Stomach (tissue), 9 donors: ENCODE results near the gene CYP27A1. TPM values are rescaled to one million over a fixed set of nuclear protein-coding genes. Genes with fewer than 3 reads are reported as not detected.
"Not testable (repeated sequence)": the region's sequence is repeated elsewhere in the genome, so short reads cannot be mapped to it uniquely, and the experiment has no call there.

ENCODE experiments used
- DNase-seq, 2 donors: peaks; one replicate each; pipeline versions ENCODE4 v3.0.0 to v3.0.0-alpha.2; 2013 to 2019
- H3K27ac ChIP-seq, 5 donors: fragments of 200-600 bp in 4 of 5; sonication (generic) in 4 of 5; one replicate each; pipeline ENCODE4 v1.5.1; 2013 to 2019; ENCODE audit warnings: mild to moderate bottlenecking in 1 of 5, moderate library complexity in 1 of 5
- H3K27me3 ChIP-seq, 3 donors: fragments of 200-600 bp; sonication (generic); one replicate each; pipeline ENCODE4 v1.5.1; 2017 to 2019; ENCODE audit warnings: mixed run types in 1 of 3
- H3K36me3 ChIP-seq, 4 donors: fragments of 200-600 bp; sonication (generic); 1 replicate in 3 of 4; 2 replicates in 1 of 4; pipeline ENCODE4 v1.5.1; 2016 to 2019
- H3K4me1 ChIP-seq, 4 donors: fragments of 200-600 bp; sonication (generic); one replicate each; pipeline ENCODE4 v1.5.1; 2016 to 2019
- H3K4me3 ChIP-seq, 4 donors: fragments of 200-600 bp; sonication (generic) in 3 of 4; one replicate each; pipeline ENCODE4 v1.5.1; 2016 to 2019; ENCODE audit warnings: mild to moderate bottlenecking in 1 of 4
- H3K9me3 ChIP-seq, 4 donors: fragments of 200-600 bp; sonication (generic); one replicate each; pipeline ENCODE4 v1.5.1; 2016 to 2019
- EP300 ChIP-seq: sonication (generic); formaldehyde crosslinking; IDR thresholded peaks from one replicate; pipeline ENCODE4 v1.6.1; 2017; ENCODE audit warnings: antibody characterized with exemption
- POLR2A ChIP-seq, 4 donors: fragments of 450-650 bp; IDR thresholded peaks; one replicate each; pipeline ENCODE4 v1.6.1; 2016; ENCODE audit warnings: antibody characterized with exemption in 4 of 4, control low read depth in 2 of 4, mild to moderate bottlenecking in 1 of 4, moderate library complexity in 1 of 4
- POLR2AphosphoS5 ChIP-seq, 3 donors: sonication (generic); formaldehyde crosslinking; IDR thresholded peaks; one replicate each; pipeline ENCODE4 v1.6.1; 2016; ENCODE audit warnings: antibody characterized with exemption in 3 of 3
- WGBS, 5 donors: extraction: QIAGEN DNeasy Blood & Tissue Kit in 3 of 5; methylation state at CpG; one replicate each; pipeline versions ENCODE4 v1.1.5 to v1.1.7; 2013 to 2018; 5-methylcytosine and 5-hydroxymethylcytosine counted together
- intact Hi-C: fragments of 100-400 bp; cut with DNase I; formaldehyde crosslinking; loops from one replicate; pipeline ENCODE4 v1.15.1; 2023; ENCODE audit warnings: low total_unique reads
- polyA plus RNA-seq, 3 donors: library from polyadenylated mRNA; stranded (reverse); fragments of 200-250 nt; gene quantifications; one replicate each; pipeline ENCODE4 v1.2.3, GENCODE V29; 2013
- total RNA-seq, 5 donors: library from RNA; depleted of rRNA; stranded (reverse); fragments of >200 nt; gene quantifications; one replicate each; pipeline versions ENCODE4 v1.1.0 to v1.2.3, GENCODE V29; 2014 to 2016
- TF ChIP-seq, protein P1 (sequence below), 7 experiments: fragments of 450-650 bp in 4 of 7; fragments of 200-600 bp in 3 of 7; sonication (generic) in 3 of 7; IDR thresholded peaks; one replicate each; pipeline ENCODE4 v1.5.1; 2016 to 2019; ENCODE audit warnings: antibody characterized with exemption in 7 of 7, control low read depth in 2 of 7, mild to moderate bottlenecking in 1 of 7
- donor health status: healthy with polysubstance abuse.
- donor health status: Bipolar disorder and iron deficiency.
- donor health status: healthy.

The CYP27A1 gene
- total and polyA plus RNA-seq, 8 donors, result 4.4 to 546 (median 13.6) TPM

DNA sequence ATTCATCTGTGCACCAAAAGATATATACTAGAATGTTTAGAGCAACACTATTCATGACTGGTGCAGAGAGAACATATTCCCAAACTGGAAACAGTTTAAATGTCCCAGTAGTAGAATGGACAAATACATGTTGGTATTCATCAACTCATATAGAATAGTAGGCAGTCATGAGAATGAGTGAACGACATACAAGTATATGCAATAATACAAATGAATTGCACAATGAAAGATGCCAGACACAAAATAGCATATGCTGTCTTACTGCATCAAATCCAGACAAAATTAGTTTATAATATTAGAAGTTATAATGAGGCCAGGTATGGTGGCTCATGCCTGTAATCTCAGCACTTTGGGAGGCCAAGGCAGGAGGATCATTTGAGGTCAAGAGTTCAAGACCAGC lies 57.9 kb downstream of the CYP27A1 start:
- no peaks in the 10 kb centered on the region for H3K4me1 ChIP-seq
- DNase-seq, result no peak
- 84 to 95% (median 87%) methylated on average over 1 of the region's 1 CpG for WGBS, 5 donors
- intact Hi-C loops, result loop anchor here (10.0 kb wide), 1 partner anchor 115 kb away; no protein-coding TSS in a partner anchor
- no peaks in the 10 kb centered on the region for H3K36me3 ChIP-seq
- peaks cover 0 to 13% (median 9%) of the 10 kb centered on the region in 4 donors for H3K9me3 ChIP-seq
- peaks cover 0 to 26% (median 0%) of the 10 kb centered on the region in 3 donors for H3K27me3 ChIP-seq
- no peak overlapping the region for H3K4me3 ChIP-seq
- TF ChIP-seq EP300, result no peak
- TF ChIP-seq, protein P1, sequence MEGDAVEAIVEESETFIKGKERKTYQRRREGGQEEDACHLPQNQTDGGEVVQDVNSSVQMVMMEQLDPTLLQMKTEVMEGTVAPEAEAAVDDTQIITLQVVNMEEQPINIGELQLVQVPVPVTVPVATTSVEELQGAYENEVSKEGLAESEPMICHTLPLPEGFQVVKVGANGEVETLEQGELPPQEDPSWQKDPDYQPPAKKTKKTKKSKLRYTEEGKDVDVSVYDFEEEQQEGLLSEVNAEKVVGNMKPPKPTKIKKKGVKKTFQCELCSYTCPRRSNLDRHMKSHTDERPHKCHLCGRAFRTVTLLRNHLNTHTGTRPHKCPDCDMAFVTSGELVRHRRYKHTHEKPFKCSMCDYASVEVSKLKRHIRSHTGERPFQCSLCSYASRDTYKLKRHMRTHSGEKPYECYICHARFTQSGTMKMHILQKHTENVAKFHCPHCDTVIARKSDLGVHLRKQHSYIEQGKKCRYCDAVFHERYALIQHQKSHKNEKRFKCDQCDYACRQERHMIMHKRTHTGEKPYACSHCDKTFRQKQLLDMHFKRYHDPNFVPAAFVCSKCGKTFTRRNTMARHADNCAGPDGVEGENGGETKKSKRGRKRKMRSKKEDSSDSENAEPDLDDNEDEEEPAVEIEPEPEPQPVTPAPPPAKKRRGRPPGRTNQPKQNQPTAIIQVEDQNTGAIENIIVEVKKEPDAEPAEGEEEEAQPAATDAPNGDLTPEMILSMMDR (IDR thresholded peaks at IDR 0.05), result no peak
- no peak for TF ChIP-seq POLR2A (IDR thresholded peaks at IDR 0.05)
- no peak overlapping the region for H3K27ac ChIP-seq

DNA sequence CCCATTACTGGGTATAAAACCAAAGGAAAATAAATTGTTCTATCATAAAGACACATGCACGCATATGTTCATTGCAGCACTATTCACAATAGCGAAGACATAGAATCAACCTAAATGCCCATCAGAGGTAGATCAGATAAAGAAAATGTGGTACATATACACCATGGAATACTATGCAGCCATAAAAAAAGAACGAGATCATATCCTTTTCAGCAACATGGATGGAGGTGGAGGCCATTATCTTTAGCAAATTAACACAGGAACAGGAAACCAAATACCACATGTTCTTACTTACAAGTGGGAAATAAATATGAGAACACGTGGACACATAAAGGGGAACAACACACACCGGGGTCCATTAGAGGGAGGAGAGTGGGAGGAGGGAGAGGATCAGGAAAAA lies 62.4 kb downstream of the CYP27A1 start:
- H3K36me3 ChIP-seq, H3K27ac ChIP-seq, H3K4me1 ChIP-seq, H3K9me3 ChIP-seq, DNase-seq, intact Hi-C loops, H3K4me3 ChIP-seq: not testable (repeated sequence)
- H3K27me3 ChIP-seq, result peaks cover 0 to 21% (median 7%) of the 10 kb centered on the region in 3 donors
- 73 to 89% (median 81%) methylated on average over 5 of the region's 5 CpGs for WGBS, 5 donors

DNA sequence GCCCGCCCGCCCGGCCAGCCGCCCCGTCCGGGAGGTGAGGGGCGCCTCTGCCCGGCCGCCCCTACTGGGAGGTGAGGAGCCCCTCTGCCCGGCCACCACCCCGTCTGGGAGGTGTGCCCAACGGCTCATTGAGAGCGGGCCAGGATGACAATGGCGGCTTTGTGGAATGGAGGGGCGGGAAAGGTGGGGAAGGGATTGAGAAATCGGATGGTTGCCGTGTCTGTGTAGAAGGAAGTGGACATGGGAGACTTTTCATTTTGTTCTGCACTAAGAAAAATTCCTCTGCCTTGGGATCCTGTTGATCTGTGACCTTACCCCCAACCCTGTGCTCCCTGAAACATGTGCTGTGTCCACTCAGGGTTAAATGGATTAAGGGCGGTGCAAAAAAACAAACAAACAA lies 65.0 kb downstream of the CYP27A1 start:
- H3K27ac ChIP-seq, DNase-seq, H3K4me1 ChIP-seq, H3K4me3 ChIP-seq, intact Hi-C loops, H3K36me3 ChIP-seq, H3K9me3 ChIP-seq: not testable (repeated sequence)
- peaks cover 0 to 46% (median 15%) of the 10 kb centered on the region in 3 donors for H3K27me3 ChIP-seq
- WGBS, 5 donors, result 55 to 84% (median 69%) methylated on average over 6 to 18 of the region's 18 CpGs

DNA sequence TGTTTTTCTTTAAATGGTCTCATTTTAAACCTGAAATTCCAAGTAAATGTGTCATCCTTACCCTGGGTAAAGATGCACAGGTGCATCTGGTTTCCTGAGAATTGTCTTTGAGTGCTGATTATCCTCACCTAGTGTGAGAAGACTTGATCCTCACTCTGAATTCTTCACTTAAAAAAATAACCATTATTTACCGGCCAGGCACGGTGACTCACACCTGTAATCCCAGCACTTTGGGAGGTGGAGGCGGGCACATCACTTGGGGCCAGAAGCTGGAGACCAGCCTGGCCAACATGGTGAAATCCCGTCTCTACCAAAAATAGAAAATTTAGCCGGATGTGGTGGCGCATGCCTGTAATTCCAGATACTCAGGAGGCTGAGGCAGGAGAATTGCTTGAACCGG lies 67.8 kb downstream of the CYP27A1 start:
- WGBS, 5 donors, result 67 to 76% (median 72%) methylated on average over 6 to 7 of the region's 7 CpGs
- Histone ChIP-seq H3K9me3 (no peaks in the 10 kb centered on the region), H3K27ac (no peak overlapping the region), H3K36me3 (no peaks in the 10 kb centered on the region), H3K27me3 (peaks cover 3 to 73% (median 31%) of the 10 kb centered on the region in 3 donors), H3K4me1 (peaks cover 0 to 15% (median 3%) of the 10 kb centered on the region in 4 donors), H3K4me3 (no peak overlapping the region)
- TF ChIP-seq, protein P1 (IDR thresholded peaks at IDR 0.05), result no peak
- TF ChIP-seq EP300 (no peak), POLR2AphosphoS5 (IDR thresholded peaks at IDR 0.05) (no peak), POLR2A (IDR thresholded peaks at IDR 0.05) (no peak)
- DNase-seq, result no peak
- intact Hi-C loops, result loop anchor here (10.0 kb wide), 1 partner anchor 145 kb away; no protein-coding TSS in a partner anchor

DNA sequence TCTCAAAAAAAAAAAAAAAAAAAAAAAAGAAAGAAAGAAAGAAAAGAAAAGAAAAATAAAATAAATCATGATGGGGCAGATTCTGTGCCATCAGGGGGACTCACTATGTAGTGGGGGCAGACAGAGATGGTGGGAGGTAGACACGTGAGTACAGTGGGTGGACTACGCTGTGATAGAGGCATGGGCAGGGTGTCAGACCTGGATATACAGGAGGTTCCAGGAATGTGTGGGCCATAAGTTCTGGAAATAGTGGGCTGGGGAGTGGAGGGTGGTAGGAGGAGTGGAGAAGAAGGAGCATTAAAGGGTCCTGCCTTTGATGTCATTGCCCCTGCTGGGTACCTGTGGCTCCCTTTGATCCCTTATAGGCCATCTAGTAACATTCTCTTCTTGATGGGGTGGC lies 68.8 kb downstream of the CYP27A1 start:
- H3K27ac ChIP-seq, result no peak overlapping the region
- H3K27me3 ChIP-seq, result peaks cover 3 to 83% (median 38%) of the 10 kb centered on the region in 3 donors
- H3K4me3 ChIP-seq, result no peak overlapping the region
- H3K36me3 ChIP-seq, result no peaks in the 10 kb centered on the region
- intact Hi-C loops, result loop anchor here (10.0 kb wide), 1 partner anchor 146 kb away; no protein-coding TSS in a partner anchor
- H3K9me3 ChIP-seq, result no peaks in the 10 kb centered on the region
- H3K4me1 ChIP-seq, result peaks cover 0 to 15% (median 3%) of the 10 kb centered on the region in 4 donors
- no peak for DNase-seq
- TF ChIP-seq POLR2A (IDR thresholded peaks at IDR 0.05) (no peak), EP300 (no peak), POLR2AphosphoS5 (IDR thresholded peaks at IDR 0.05) (no peak)
- TF ChIP-seq, protein P1 (IDR thresholded peaks at IDR 0.05), result no peak
- WGBS, 5 donors, result 66 to 86% (median 81%) methylated on average over 2 of the region's 2 CpGs
